Measurements from ENCODE around the gene PIEZO2.

PIEZO2 gene

DNA sequence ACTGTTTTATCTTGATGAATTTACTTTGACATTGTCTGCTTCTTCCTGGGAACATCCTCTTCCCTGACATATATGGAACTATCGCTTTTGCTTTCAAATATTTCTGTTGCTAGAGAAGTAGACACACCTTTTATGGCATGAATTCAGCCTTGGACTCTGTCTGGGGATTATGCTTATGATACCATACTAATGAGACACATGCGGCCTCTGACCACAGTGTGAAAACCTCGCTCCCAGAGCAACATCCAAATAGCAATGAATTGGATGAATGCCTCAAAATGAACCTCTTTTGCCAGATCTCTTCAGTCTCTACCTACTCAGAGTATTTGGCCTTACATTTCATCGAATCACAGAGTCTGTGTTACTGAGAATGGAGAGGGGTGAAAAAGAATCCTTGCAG lies 70.9 kb downstream of the PIEZO2 start:
- H3K36me3 Mint-ChIP-seq, result no peaks in the 10 kb centered on the region
- no peak for DNase-seq

DNA sequence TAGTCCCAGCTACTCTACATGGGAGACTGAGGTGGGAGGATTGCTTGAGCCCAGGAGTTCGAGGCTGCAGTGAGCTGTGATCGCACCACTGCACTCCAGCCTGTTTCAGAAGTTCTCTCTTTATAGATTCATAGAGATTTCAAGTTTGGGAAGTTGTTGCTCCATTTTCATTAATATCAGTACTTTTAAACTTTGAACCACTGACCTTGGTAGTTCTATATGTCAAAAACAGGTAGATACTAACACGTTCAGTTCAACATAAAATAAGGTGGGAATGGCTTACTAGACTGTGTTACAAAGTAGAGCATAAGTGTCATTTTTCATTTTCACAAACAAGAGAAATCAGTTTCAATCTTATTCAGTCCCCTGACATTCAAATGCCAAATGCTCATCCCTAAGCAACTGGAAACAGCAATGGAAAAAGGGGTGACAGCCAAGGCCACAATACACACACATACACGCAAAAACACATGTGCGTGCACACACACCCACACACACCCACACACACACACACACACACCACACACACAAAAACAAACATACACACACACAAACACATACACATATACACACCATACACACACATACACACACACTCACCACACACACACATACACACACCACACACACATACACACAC lies 71.7 kb downstream of the PIEZO2 start:
- Mint-ChIP-seq H3K36me3 (no peaks in the 10 kb centered on the region), H3K27ac (no peak overlapping the region), H3K4me3 (no peak overlapping the region), H3K27me3 (no peaks in the 10 kb centered on the region), H3K9me3 (no peaks in the 10 kb centered on the region), H3K4me1 (no peaks in the 10 kb centered on the region)
- DNase-seq, result no peak
- ATAC-seq (replicated peaks), result no peak

More for the DNA sequence above, 70.9 kb downstream of the PIEZO2 start:
- no peak overlapping the region for H3K4me3 Mint-ChIP-seq
- H3K4me1 Mint-ChIP-seq, result no peaks in the 10 kb centered on the region
- no peaks in the 10 kb centered on the region for H3K9me3 Mint-ChIP-seq
- ATAC-seq (replicated peaks), result no peak
- peaks cover 0 to 6% of the 10 kb centered on the region in 2 donors for H3K27me3 Mint-ChIP-seq
- no peak overlapping the region for H3K27ac Mint-ChIP-seq

DNA sequence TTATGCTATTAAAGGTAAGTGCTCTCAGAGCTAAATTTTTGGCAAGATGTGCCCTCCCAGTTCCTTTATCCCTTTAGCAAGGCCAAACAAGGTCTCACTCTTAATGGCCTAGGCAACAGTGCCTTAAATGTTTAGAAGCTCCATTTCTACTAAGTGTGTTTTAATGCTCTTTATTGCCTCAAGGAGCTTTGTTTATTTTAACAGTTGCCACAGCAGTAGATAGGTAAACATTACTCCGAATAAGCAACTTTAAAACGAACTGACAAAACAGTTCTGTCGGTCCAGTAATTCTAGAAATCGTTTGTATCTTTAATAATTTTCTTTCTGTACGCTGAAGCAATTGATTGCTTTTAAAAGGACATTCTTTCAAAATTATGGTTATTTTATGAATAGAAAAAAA lies 74.5 kb downstream of the PIEZO2 start:
- Mint-ChIP-seq H3K27me3 (no peaks in the 10 kb centered on the region), H3K27ac (no peak overlapping the region), H3K4me3 (no peak overlapping the region), H3K36me3 (no peaks in the 10 kb centered on the region), H3K9me3 (no peaks in the 10 kb centered on the region), H3K4me1 (no peaks in the 10 kb centered on the region)
- ATAC-seq (replicated peaks), result no peak
- no peak for DNase-seq

DNA sequence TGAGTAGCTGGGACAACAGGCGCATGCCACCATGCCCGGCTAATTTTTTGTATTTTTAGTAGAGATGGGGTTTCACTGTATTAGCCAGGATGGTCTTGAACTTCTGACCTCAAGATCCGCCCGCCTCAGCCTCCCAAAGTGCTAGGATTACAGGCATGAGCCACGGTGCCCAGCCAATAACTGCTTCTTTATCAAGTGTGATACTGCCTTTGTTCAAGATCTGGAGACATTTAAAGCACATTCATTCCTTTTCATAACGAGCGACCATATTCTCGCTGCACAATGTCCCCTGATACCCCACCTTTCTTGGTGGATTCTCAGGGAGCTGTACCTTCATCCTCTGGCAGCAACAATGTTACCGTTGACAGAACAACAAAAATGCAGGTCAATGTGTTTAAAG lies 75.4 kb downstream of the PIEZO2 start:
- no peak overlapping the region for H3K27ac Mint-ChIP-seq
- H3K4me3 Mint-ChIP-seq, result no peak overlapping the region
- no peak for ATAC-seq (replicated peaks)
- H3K9me3 Mint-ChIP-seq, result no peaks in the 10 kb centered on the region
- H3K36me3 Mint-ChIP-seq, result no peaks in the 10 kb centered on the region
- no peak for DNase-seq
- H3K27me3 Mint-ChIP-seq, result no peaks in the 10 kb centered on the region
- H3K4me1 Mint-ChIP-seq, result no peaks in the 10 kb centered on the region

DNA sequence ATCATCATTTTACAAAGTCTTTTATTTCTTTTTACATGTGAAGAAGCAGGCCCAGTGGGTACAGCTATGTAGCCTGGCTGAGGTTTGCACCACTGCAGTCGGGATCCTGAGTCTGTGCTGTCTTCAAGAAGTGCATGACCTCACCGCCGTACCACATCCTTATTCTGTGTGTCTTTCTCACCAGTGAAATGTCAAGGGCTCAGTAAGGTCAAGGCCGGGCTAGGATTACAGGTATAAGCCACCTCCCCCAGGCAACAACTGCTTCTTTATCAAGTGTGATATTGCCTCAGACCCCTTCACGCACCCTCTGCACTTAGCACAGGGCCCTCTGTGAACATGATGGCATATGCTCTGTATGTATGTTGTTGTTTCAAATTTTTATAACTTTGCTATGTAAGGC lies 76.7 kb downstream of the PIEZO2 start:
- Mint-ChIP-seq H3K27ac (no peak overlapping the region), H3K27me3 (no peaks in the 10 kb centered on the region), H3K4me1 (no peaks in the 10 kb centered on the region), H3K36me3 (no peaks in the 10 kb centered on the region), H3K9me3 (no peaks in the 10 kb centered on the region), H3K4me3 (no peak overlapping the region)
- DNase-seq (no peak), ATAC-seq (replicated peaks) (no peak)

DNA sequence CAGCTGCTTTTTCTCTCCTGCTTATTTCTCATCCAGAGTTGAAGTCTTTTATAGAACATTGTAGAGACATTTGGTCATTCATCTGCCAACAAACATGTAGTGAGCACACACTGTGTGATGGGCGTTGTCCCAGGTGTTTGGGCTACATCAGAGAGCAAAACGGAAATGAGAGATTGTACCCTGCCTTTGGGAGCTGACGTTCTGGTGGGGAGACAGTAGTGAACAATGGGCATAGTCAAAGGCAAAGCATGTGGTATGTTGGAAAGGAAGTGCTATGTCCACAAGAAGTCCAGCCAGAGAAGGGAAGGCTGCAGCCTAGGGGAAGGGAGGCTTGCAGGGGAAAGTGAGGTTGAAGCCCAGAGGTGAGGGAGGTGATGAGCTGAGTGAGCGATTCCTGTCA lies 78.1 kb downstream of the PIEZO2 start:
- Mint-ChIP-seq H3K36me3 (no peaks in the 10 kb centered on the region), H3K27ac (no peak overlapping the region), H3K27me3 (no peaks in the 10 kb centered on the region), H3K4me1 (no peaks in the 10 kb centered on the region), H3K9me3 (no peaks in the 10 kb centered on the region), H3K4me3 (no peak overlapping the region)
- ATAC-seq (replicated peaks) (no peak), DNase-seq (no peak)

DNA sequence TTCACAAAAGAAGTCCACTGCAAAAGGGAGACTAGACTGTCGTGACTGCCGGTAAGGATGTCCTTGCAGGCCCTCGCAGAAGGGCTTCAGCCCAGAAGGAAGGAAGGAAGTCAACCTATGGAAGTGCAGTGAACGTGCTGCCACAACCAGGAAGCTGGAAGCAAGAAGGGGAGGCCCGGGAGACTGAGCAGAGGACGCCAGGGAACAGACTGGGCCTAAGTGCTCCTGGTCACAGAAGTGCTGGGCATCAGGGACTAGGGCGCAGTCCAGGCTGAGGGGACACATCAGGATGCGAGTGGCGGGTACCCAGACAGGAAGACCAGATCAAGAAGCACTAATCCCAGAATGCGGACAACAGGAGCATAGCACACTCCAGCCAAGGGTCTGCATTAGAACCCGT lies 78.8 kb downstream of the PIEZO2 start:
- no peaks in the 10 kb centered on the region for H3K4me1 Mint-ChIP-seq
- DNase-seq (no peak), ATAC-seq (replicated peaks) (no peak)
- no peak overlapping the region for H3K27ac Mint-ChIP-seq
- H3K4me3 Mint-ChIP-seq, result no peak overlapping the region
- no peaks in the 10 kb centered on the region for H3K36me3 Mint-ChIP-seq
- H3K27me3 Mint-ChIP-seq, result no peaks in the 10 kb centered on the region
- H3K9me3 Mint-ChIP-seq, result peaks cover 0 to 5% of the 10 kb centered on the region in 2 donors

DNA sequence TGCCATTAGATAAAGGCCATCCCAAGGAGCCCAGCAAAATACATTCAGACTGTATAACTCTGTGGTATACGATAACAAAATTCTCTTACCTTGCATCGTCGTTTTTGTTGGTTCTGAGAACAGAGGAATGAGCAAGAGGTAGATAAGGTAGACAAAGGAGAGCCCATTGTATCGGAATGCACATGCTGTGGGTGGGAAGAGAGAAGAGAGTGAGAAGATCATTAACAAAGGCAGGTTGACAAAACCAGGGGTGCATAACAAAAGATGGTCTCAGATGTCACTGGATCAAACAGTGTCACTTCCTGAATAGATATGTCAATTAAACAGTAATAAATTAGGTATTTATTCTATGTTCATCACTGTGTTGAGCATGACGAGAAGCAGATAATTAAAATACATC lies 83.3 kb downstream of the PIEZO2 start:
- no peak overlapping the region for H3K27ac Mint-ChIP-seq
- peaks cover 2 to 6% of the 10 kb centered on the region in 2 donors for H3K9me3 Mint-ChIP-seq

DNA sequence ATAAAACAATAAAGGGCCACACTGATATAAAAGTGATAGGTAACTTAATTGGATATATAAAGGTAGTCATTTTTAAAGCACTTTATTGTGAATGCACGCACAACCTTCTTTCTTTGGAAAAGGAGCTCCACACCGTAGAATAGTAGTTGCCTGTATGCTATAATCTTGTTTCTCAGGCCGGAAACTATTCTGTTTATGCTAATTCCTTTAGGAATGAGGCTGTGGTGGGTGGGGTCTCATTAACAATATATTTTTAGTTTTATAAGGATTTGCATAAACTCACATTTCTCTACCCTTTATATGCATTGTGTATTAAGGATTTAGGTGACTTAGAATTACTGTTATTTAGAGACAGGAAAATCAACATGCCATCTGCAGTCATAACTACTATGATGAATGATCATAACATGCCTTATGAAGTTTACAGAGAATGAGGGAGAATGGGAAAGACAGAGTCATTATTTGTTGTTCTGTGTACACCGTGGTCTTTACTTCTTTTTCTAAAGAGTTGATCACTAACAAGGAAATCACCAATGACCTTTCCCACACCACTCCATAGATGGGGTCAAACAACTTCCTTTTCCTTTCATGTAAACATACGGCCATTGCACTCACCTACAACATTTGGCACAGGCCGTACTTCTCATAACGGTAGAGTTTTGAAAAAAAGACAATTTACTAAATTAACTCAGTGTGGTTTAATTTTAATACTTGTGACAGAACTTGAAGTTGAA lies 84.5 kb downstream of the PIEZO2 start:
- Mint-ChIP-seq H3K9me3 (peaks cover 4 to 10% of the 10 kb centered on the region in 2 donors), H3K4me3 (no peak overlapping the region), H3K36me3 (no peaks in the 10 kb centered on the region), H3K27ac (no peak overlapping the region), H3K4me1 (no peaks in the 10 kb centered on the region), H3K27me3 (no peaks in the 10 kb centered on the region)
- no peak for ATAC-seq (replicated peaks)
- no peak for DNase-seq

More for the DNA sequence above, 83.3 kb downstream of the PIEZO2 start:
- DNase-seq (no peak), ATAC-seq (replicated peaks) (no peak)
- no peaks in the 10 kb centered on the region for H3K4me1 Mint-ChIP-seq
- no peaks in the 10 kb centered on the region for H3K27me3 Mint-ChIP-seq
- no peaks in the 10 kb centered on the region for H3K36me3 Mint-ChIP-seq
- H3K4me3 Mint-ChIP-seq, result no peak overlapping the region

DNA sequence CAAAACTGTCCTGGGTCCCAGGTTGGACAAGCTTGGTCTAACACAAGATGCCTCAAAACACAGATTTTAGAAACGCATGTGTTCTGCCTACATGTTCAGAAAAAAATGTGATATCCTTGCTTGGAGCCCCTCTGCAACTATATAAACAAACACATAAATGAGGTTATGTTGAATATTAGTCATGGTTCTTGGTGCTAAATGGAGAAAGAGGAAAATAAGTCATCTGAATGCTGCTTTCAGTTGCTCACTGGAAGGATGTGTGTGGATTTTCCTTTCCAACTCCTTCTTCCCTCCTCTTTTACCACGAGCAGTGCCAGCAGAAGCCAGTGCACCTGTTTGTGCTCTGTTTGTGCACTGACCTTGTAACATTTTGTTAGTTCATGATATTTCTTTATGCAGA lies 85.3 kb downstream of the PIEZO2 start:
- DNase-seq (no peak), ATAC-seq (replicated peaks) (no peak)
- Mint-ChIP-seq H3K9me3 (peaks cover 4 to 10% of the 10 kb centered on the region in 2 donors), H3K36me3 (no peaks in the 10 kb centered on the region), H3K27ac (no peak overlapping the region), H3K4me1 (no peaks in the 10 kb centered on the region), H3K4me3 (no peak overlapping the region), H3K27me3 (no peaks in the 10 kb centered on the region)

DNA sequence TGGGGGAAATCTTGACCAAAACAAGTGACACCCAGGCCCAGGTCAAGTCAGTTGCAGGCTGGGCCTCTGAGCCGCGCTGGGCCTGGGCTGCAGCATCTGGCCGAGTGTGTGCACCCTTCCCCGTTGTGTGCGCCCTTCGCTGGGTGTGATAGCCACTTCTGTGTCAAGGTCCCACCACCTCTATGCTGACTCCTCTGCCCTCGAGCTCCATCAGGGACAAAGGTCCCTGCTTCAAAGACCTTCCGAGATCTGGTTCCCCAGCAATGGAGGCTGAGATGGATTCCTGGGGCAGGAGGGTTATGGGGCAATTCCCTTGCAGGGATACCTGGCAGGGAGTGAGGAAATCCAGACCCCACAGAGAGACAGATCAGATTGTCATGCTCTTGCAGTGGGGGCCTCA lies 93.6 kb downstream of the PIEZO2 start:
- Mint-ChIP-seq H3K27ac (no peak overlapping the region), H3K36me3 (no peaks in the 10 kb centered on the region), H3K4me3 (no peak overlapping the region), H3K27me3 (peaks cover 0 to 5% of the 10 kb centered on the region in 2 donors), H3K4me1 (no peaks in the 10 kb centered on the region), H3K9me3 (peaks cover 2 to 4% of the 10 kb centered on the region in 2 donors)
- ATAC-seq (replicated peaks) (no peak), DNase-seq (no peak)

DNA sequence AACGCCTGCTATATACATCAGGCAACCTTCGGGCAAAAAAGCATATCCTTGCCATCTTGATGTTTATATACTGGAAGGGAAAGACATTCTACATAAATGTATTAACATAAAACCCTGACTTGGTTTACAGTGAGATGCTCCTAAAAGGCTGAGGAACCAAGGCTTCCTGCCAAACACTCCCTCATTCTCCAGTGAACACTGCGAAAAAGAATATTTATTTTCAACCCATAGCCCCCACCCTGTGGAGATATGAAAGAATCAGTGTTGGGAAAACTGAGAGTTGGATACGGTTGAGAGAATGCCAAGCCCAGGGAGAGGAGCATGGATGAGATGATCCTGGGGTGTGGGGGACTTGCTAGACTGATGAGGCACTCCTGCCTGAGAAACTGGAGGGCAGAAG lies 94.9 kb downstream of the PIEZO2 start:
- H3K9me3 Mint-ChIP-seq, result peaks cover 0 to 1% of the 10 kb centered on the region in 2 donors
- no peaks in the 10 kb centered on the region for H3K4me1 Mint-ChIP-seq
- DNase-seq, result no peak
- no peak for ATAC-seq (replicated peaks)
- no peak overlapping the region for H3K27ac Mint-ChIP-seq
- H3K4me3 Mint-ChIP-seq, result no peak overlapping the region
- H3K36me3 Mint-ChIP-seq, result no peaks in the 10 kb centered on the region
- H3K27me3 Mint-ChIP-seq, result peaks cover 0 to 5% of the 10 kb centered on the region in 2 donors

DNA sequence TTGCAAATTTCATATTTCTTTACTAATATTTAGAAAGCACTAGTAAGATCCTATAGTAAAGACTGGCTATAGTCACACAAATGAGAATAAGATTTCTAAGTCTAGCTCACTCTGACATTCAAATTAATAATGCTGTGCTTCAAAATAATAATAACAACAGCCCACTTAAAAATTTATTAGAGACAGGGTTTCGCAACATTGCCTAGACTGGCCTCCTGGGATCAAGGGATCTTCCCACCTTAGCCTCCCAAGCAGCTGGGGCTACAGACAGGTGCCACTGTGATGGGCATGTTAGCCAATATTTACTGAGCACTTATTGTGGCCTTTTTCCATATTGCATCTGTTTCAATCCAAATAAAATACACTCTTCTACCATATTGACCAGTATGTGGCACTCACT lies 96.1 kb downstream of the PIEZO2 start:
- H3K27ac Mint-ChIP-seq, result no peak overlapping the region

DNA sequence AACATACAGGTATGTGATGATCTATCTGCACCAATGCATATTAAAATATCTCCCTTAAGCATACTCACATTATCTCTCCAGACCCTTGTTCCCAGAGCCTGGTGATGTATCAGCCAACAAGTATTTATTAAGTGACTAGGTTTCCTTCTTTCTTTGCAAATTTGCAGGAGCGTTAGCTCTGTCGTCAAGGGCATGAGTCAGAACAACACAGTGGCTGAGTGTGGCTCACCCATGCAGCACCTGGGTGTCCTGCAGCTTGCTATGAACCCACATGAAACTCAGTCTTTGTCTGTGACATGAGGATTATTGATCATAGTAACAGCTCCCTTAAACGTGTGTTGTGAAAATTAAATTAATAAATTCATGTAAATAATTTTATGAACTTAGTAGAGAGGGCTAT lies 96.6 kb downstream of the PIEZO2 start:
- H3K4me3 Mint-ChIP-seq, result no peak overlapping the region
- H3K27ac Mint-ChIP-seq, result no peak overlapping the region
- ATAC-seq (replicated peaks), result no peak
- peaks cover 0 to 1% of the 10 kb centered on the region in 2 donors for H3K9me3 Mint-ChIP-seq
- no peaks in the 10 kb centered on the region for H3K27me3 Mint-ChIP-seq
- H3K36me3 Mint-ChIP-seq, result no peaks in the 10 kb centered on the region
- no peak for DNase-seq
- no peaks in the 10 kb centered on the region for H3K4me1 Mint-ChIP-seq

More for the DNA sequence above, 96.1 kb downstream of the PIEZO2 start:
- peaks cover 0 to 1% of the 10 kb centered on the region in 2 donors for H3K27me3 Mint-ChIP-seq
- ATAC-seq (replicated peaks), result no peak
- H3K4me3 Mint-ChIP-seq, result no peak overlapping the region
- H3K36me3 Mint-ChIP-seq, result no peaks in the 10 kb centered on the region
- no peaks in the 10 kb centered on the region for H3K4me1 Mint-ChIP-seq
- DNase-seq, result no peak
- peaks cover 0 to 1% of the 10 kb centered on the region in 2 donors for H3K9me3 Mint-ChIP-seq

DNA sequence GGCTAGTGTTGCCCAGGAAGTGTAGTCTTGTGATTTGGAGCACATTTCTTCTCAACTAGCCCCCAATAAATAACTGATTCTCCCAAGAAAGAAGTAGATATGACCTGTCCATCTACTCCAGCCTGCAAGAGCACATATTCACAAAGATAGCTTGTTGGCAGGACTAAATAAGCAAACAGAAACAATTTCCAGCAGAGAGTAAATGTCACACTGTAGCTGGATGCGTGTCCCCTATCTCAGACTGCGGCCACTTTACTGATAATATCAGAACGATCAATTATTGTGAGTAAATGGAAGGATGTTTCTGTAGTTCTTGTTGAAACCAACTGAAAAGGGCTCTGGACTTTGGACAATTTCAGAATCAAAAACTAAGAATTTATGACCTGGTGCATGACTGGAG lies 97.9 kb downstream of the PIEZO2 start:
- no peak for DNase-seq
- no peaks in the 10 kb centered on the region for H3K36me3 Mint-ChIP-seq
- peaks cover 0 to 1% of the 10 kb centered on the region in 2 donors for H3K9me3 Mint-ChIP-seq
- H3K4me1 Mint-ChIP-seq, result no peaks in the 10 kb centered on the region
- H3K4me3 Mint-ChIP-seq, result no peak overlapping the region
- no peak for ATAC-seq (replicated peaks)
- no peaks in the 10 kb centered on the region for H3K27me3 Mint-ChIP-seq
- H3K27ac Mint-ChIP-seq, result no peak overlapping the region
